KMS-11 (cell line): Measurements from ENCODE around the gene OTOS.

Experiments
- H2AFZ ChIP-seq: fragments of 200-600 bp; sonication (generic); 2 replicates; pipeline ENCODE4 v1.6.1; 2016; ENCODE audit warnings: antibody characterized with exemption, mixed run types, low read depth
- H3K27ac ChIP-seq: fragments of 200-600 bp; sonication (generic); 2 replicates; pipeline ENCODE4 v1.6.1; 2016; ENCODE audit warnings: mild to moderate bottlenecking, mixed run types
- H3K27me3 ChIP-seq: fragments of 200-600 bp; sonication (generic); 2 replicates; pipeline ENCODE4 v1.6.1; 2017; ENCODE audit warnings: mild to moderate bottlenecking, low read depth, mixed run types, moderate library complexity; ENCODE audit not compliant: insufficient read depth
- H3K36me3 ChIP-seq: fragments of 200-600 bp; sonication (generic); 2 replicates; pipeline ENCODE4 v1.6.1; 2017; ENCODE audit warnings: mild to moderate bottlenecking, mixed run types; ENCODE audit not compliant: insufficient read depth
- H3K4me1 ChIP-seq: fragments of 200-600 bp; sonication (generic); 2 replicates; pipeline ENCODE4 v1.6.1; 2016; ENCODE audit warnings: mild to moderate bottlenecking, low read depth, mixed run types; ENCODE audit not compliant: poor library complexity, severe bottlenecking
- H3K4me2 ChIP-seq: fragments of 200-600 bp; sonication (generic); 2 replicates; pipeline ENCODE4 v1.7.0; 2016; ENCODE audit warnings: mild to moderate bottlenecking, mixed run types
- H3K4me3 ChIP-seq: fragments of 200-600 bp; sonication (generic); IDR thresholded peaks from 2 replicates; pipeline ENCODE4 v1.6.1; 2017; ENCODE audit warnings: low read depth, low read length, mixed read lengths; ENCODE audit not compliant: insufficient read depth
- H3K79me2 ChIP-seq: fragments of 200-600 bp; sonication (generic); 2 replicates; pipeline ENCODE4 v1.6.1; 2016; ENCODE audit warnings: low read depth, mixed run types; ENCODE audit not compliant: insufficient read depth
- H3K9ac ChIP-seq: fragments of 200-600 bp; sonication (generic); 2 replicates; pipeline ENCODE4 v1.6.1; 2016; ENCODE audit warnings: mild to moderate bottlenecking, mixed run types
- H4K20me1 ChIP-seq: fragments of 200-600 bp; sonication (generic); 2 replicates; pipeline ENCODE4 v1.6.1; 2016; ENCODE audit warnings: mild to moderate bottlenecking, mixed run types; ENCODE audit not compliant: insufficient read depth
- TF ChIP-seq, protein P1 (sequence below): fragments of 200-600 bp; sonication (generic); conservative IDR thresholded peaks from 2 replicates; pipeline ENCODE4 v1.6.1; 2017; ENCODE audit warnings: low read depth, mild to moderate bottlenecking, antibody characterized with exemption, low read length, moderate library complexity, mixed read lengths

The OTOS gene

DNA sequence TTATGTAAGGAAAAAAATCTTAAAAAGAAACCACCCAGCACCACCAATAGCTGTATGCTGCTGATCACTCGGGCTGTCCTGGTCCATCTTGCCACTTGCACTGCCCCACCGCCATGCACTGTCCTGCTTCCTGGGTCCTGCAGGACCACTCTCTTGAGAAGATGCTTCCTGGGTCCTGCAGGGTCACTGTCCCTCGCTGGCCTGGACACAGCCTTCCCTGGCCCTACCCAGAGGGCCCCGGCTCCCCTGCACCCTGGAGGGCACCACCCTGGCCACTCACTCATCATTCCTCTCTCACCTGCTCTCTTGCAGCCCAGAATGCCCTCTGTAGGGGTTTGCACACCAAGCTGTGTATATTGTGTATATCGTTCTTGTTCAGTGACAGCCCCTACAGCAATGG lies 2.4 kb upstream of the OTOS start:
- no peak overlapping the region for H3K4me2 ChIP-seq
- H3K27ac ChIP-seq, result no peak overlapping the region
- H3K9ac ChIP-seq, result no peak overlapping the region
- H3K4me1 ChIP-seq, result no peaks in the 10 kb centered on the region
- H3K79me2 ChIP-seq, result no peaks in the 10 kb centered on the region
- no peak overlapping the region for H3K4me3 ChIP-seq
- TF ChIP-seq, protein P1, sequence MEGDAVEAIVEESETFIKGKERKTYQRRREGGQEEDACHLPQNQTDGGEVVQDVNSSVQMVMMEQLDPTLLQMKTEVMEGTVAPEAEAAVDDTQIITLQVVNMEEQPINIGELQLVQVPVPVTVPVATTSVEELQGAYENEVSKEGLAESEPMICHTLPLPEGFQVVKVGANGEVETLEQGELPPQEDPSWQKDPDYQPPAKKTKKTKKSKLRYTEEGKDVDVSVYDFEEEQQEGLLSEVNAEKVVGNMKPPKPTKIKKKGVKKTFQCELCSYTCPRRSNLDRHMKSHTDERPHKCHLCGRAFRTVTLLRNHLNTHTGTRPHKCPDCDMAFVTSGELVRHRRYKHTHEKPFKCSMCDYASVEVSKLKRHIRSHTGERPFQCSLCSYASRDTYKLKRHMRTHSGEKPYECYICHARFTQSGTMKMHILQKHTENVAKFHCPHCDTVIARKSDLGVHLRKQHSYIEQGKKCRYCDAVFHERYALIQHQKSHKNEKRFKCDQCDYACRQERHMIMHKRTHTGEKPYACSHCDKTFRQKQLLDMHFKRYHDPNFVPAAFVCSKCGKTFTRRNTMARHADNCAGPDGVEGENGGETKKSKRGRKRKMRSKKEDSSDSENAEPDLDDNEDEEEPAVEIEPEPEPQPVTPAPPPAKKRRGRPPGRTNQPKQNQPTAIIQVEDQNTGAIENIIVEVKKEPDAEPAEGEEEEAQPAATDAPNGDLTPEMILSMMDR, result no peak
- H2AFZ ChIP-seq, result no peak overlapping the region
- no peaks in the 10 kb centered on the region for H4K20me1 ChIP-seq
- H3K36me3 ChIP-seq, result no peaks in the 10 kb centered on the region
- H3K27me3 ChIP-seq, result peaks cover 13% of the 10 kb centered on the region; the same call in 1 of the 2 replicates

DNA sequence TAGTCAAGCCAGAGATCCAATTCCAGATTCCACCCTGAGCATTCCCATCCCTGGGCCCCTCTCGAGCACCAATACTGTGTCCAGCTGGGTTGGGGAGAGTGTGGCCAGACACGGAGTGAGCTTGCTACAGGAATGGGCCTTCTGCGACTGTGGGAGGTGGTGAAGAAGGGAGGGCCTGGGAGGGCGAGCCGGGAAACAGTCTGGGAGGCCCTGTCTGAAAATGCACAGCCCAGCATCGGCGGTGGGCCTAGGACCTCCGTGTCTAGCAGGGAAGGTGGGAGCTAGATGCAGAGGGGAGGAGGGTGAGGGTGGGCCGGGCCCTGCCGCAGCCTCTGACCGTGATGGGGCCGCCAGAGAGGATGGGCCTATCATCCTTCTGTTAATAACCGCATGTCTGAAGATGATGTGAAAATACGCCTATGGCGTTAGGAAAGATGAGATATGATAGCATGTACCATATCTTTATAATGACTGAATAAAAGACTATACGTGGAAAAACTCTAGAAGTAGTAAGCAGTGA lies 1.9 kb upstream of the OTOS start:
- Histone ChIP-seq H3K4me2 (no peak overlapping the region), H3K36me3 (no peaks in the 10 kb centered on the region), H3K79me2 (no peaks in the 10 kb centered on the region), H3K4me1 (no peaks in the 10 kb centered on the region), H3K4me3 (no peak overlapping the region), H3K27me3 (peaks cover 13% of the 10 kb centered on the region; the same call in 1 of the 2 replicates), H3K9ac (no peak overlapping the region), H2AFZ (no peak overlapping the region), H4K20me1 (no peaks in the 10 kb centered on the region), H3K27ac (no peak overlapping the region)
- TF ChIP-seq, protein P1, result no peak

DNA sequence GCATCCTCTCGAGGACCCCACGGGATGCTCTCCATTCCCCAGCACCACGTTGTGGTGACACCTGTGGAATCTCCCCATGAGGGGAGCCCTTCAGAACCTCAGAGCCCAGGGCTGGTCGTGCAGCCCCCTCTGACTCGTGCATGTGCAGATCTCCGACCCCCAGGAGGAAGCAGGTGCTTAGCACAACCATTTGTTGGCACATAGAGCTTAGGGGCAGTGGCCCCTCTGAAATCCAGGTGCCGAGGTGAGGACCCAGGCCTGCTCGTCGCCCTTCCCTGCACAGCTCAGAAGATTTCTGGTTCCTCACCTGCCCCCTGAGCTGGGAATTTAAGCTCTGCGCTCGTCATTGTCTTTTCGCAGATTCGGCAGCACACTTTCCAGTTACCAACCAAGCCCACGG lies 1.3 kb upstream of the OTOS start:
- H3K27ac ChIP-seq, result no peak overlapping the region
- H3K4me1 ChIP-seq, result no peaks in the 10 kb centered on the region
- no peak overlapping the region for H2AFZ ChIP-seq
- no peak overlapping the region for H3K4me2 ChIP-seq
- no peaks in the 10 kb centered on the region for H4K20me1 ChIP-seq
- no peaks in the 10 kb centered on the region for H3K79me2 ChIP-seq
- no peak overlapping the region for H3K9ac ChIP-seq
- H3K36me3 ChIP-seq, result no peaks in the 10 kb centered on the region
- peaks cover 13% of the 10 kb centered on the region; the same call in 1 of the 2 replicates for H3K27me3 ChIP-seq
- TF ChIP-seq, protein P1, result no peak
- no peak overlapping the region for H3K4me3 ChIP-seq

DNA sequence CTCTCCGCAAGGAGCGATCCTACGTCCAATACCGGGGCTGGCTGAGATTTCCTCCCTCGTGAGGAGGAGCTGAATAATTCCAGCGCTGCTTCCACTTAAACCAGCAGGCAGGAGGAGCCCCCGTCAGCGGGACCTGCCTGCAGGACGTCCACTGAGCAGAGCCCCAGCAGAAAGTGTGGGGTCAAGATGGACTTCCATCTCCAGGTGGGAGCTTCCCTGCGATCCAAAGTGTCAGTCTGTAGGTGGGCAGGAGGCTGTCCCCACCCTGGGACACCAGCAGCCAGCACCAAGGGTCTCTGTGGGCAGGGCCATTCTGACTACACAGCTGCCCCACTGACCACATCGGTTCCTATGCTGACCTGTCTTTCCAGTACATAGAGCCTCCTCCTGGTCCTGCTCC lies 462 bp upstream of the OTOS start:
- H3K4me2 ChIP-seq, result no peak overlapping the region
- TF ChIP-seq, protein P1, result no peak
- H3K4me3 ChIP-seq, result no peak overlapping the region
- peaks cover 13% of the 10 kb centered on the region; the same call in 1 of the 2 replicates for H3K27me3 ChIP-seq
- H3K36me3 ChIP-seq, result no peaks in the 10 kb centered on the region
- H2AFZ ChIP-seq, result no peak overlapping the region
- no peaks in the 10 kb centered on the region for H3K4me1 ChIP-seq
- H3K79me2 ChIP-seq, result no peaks in the 10 kb centered on the region
- no peaks in the 10 kb centered on the region for H4K20me1 ChIP-seq
- no peak overlapping the region for H3K27ac ChIP-seq
- no peak overlapping the region for H3K9ac ChIP-seq
